Thyroid gland (tissue), 4 donors: ENCODE data around the gene FLRT2. TPM values are rescaled to one million over a fixed set of nuclear protein-coding genes. Genes with fewer than 3 reads are reported as not detected.

Experiments
- DNase-seq, 2 donors: peaks; one replicate each; pipeline ENCODE4 v3.0.0-alpha.2; 2019
- H3K27ac ChIP-seq, 3 donors: fragments of 200-600 bp; sonication (generic); 1 replicate in 2 of 3; 2 replicates in 1 of 3; pipeline ENCODE4 v1.5.1; 2016 to 2019; ENCODE audit warnings: mild to moderate bottlenecking in 1 of 3, moderate library complexity in 1 of 3
- H3K27me3 ChIP-seq: fragments of 200-600 bp; sonication (generic); one replicate; pipeline ENCODE4 v1.5.1; 2019
- H3K36me3 ChIP-seq, 2 donors: fragments of 200-600 bp; sonication (generic); one replicate each; pipeline ENCODE4 v1.5.1; 2016 to 2019
- H3K4me1 ChIP-seq, 2 donors: fragments of 200-600 bp; sonication (generic); one replicate each; pipeline ENCODE4 v1.5.1; 2017 to 2019
- H3K4me3 ChIP-seq, 3 donors: fragments of 200-600 bp; sonication (generic); replicated peaks in 1 of 3; 1 replicate in 2 of 3; 2 replicates in 1 of 3; pipeline ENCODE4 v1.5.1; 2016; ENCODE audit warnings: mild to moderate bottlenecking in 1 of 3
- H3K9me3 ChIP-seq: fragments of 200-600 bp; sonication (generic); one replicate; pipeline ENCODE4 v1.5.1; 2017
- POLR2A ChIP-seq, 2 donors: fragments of 450-650 bp; IDR thresholded peaks; one replicate each; pipeline ENCODE4 v1.6.1; 2017; ENCODE audit warnings: antibody characterized with exemption in 2 of 2, mild to moderate bottlenecking in 2 of 2, moderate library complexity in 1 of 2
- WGBS, 2 donors: methylation state at CpG; one replicate each; pipeline ENCODE4 v1.1.5; 2017; 5-methylcytosine and 5-hydroxymethylcytosine counted together
- intact Hi-C: fragments of 100-400 bp; cut with DNase I; formaldehyde crosslinking; loops from one replicate; pipeline ENCODE4 v1.15.1; 2023
- total RNA-seq, 4 donors: library from RNA; depleted of rRNA; stranded (reverse); fragments of >200 nt; gene quantifications; one replicate each; pipeline ENCODE4 v1.2.3, GENCODE V29; 2016
- TF ChIP-seq, protein P1 (sequence below), 6 experiments: fragments of 200-600 bp in 3 of 6; fragments of 450-650 bp in 3 of 6; sonication (generic) in 3 of 6; IDR thresholded peaks; one replicate each; pipeline ENCODE4 v1.5.1; 2016 to 2019; ENCODE audit warnings: antibody characterized with exemption in 6 of 6, mild to moderate bottlenecking in 2 of 6, inconsistent platforms in 1 of 6, moderate library complexity in 1 of 6

Gene FLRT2
- total RNA-seq, 4 donors from 2014 or later, result 9.3 to 38.9 (median 23.5) TPM

GRCh38 chr14:85578357-85578756 lies 48.4 kb downstream of the FLRT2 start:
- H3K36me3 ChIP-seq, result no peaks in the 10 kb centered on the region
- H3K4me1 ChIP-seq, result peaks cover 3 to 14% of the 10 kb centered on the region in 2 donors
- intact Hi-C loops, result no loop called here
- H3K27me3 ChIP-seq, result no peaks in the 10 kb centered on the region
- TF ChIP-seq POLR2A (IDR thresholded peaks at IDR 0.05), result no peak
- TF ChIP-seq, protein P1, sequence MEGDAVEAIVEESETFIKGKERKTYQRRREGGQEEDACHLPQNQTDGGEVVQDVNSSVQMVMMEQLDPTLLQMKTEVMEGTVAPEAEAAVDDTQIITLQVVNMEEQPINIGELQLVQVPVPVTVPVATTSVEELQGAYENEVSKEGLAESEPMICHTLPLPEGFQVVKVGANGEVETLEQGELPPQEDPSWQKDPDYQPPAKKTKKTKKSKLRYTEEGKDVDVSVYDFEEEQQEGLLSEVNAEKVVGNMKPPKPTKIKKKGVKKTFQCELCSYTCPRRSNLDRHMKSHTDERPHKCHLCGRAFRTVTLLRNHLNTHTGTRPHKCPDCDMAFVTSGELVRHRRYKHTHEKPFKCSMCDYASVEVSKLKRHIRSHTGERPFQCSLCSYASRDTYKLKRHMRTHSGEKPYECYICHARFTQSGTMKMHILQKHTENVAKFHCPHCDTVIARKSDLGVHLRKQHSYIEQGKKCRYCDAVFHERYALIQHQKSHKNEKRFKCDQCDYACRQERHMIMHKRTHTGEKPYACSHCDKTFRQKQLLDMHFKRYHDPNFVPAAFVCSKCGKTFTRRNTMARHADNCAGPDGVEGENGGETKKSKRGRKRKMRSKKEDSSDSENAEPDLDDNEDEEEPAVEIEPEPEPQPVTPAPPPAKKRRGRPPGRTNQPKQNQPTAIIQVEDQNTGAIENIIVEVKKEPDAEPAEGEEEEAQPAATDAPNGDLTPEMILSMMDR (IDR thresholded peaks at IDR 0.05), result no peak
- H3K9me3 ChIP-seq, result no peaks in the 10 kb centered on the region
- no peak for DNase-seq
- 92% methylated on average over 8 of the region's 8 CpGs for WGBS, 2 donors
- H3K27ac ChIP-seq, result no peak overlapping the region
- no peak overlapping the region for H3K4me3 ChIP-seq

DNA sequence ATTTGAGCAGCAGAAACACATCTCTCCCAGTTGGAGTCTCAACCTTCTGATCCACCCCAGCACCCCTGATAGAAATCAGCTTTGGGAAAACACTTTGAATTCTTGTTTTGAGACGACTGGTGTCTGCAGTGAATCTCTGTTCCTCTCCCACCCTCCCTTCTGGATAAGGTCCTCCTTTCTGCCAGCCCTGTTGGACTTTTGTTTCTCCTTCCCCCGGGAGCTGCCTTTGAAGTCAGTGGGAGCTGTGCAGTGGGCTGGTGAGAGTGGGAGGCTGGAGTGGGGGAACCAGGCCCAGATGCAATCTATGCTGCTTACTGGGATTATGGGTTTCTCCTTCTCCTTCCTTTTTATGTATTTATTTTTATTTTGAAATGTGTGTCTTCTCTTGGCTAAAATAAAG lies 49.0 kb downstream of the FLRT2 start:
- H3K4me1 ChIP-seq, result peaks cover 3 to 14% of the 10 kb centered on the region in 2 donors
- H3K27me3 ChIP-seq, result no peaks in the 10 kb centered on the region
- H3K27ac ChIP-seq, result no peak overlapping the region
- no peaks in the 10 kb centered on the region for H3K9me3 ChIP-seq
- no peak overlapping the region for H3K4me3 ChIP-seq
- WGBS, 2 donors, result 48 to 59% methylated on average over 2 of the region's 2 CpGs
- no peaks in the 10 kb centered on the region for H3K36me3 ChIP-seq
- no peak for DNase-seq
- intact Hi-C loops, result no loop called here
- TF ChIP-seq, protein P1 (IDR thresholded peaks at IDR 0.05), result no peak
- no peak for TF ChIP-seq POLR2A (IDR thresholded peaks at IDR 0.05)

- H3K4me1 ChIP-seq, result peaks cover 3 to 14% of the 10 kb centered on the region in 2 donors
- no peak for DNase-seq
- H3K4me3 ChIP-seq, result no peak overlapping the region
- no peaks in the 10 kb centered on the region for H3K9me3 ChIP-seq
- no peaks in the 10 kb centered on the region for H3K27me3 ChIP-seq
- intact Hi-C loops, result no loop called here
- TF ChIP-seq, protein P1 (IDR thresholded peaks at IDR 0.05), result no peak
- no peak for TF ChIP-seq POLR2A (IDR thresholded peaks at IDR 0.05)
- H3K27ac ChIP-seq, result no peak overlapping the region
- H3K36me3 ChIP-seq, result no peaks in the 10 kb centered on the region
Observed at GRCh38 chr14:85579942-85580341, 50.0 kb downstream of the FLRT2 start.

DNA sequence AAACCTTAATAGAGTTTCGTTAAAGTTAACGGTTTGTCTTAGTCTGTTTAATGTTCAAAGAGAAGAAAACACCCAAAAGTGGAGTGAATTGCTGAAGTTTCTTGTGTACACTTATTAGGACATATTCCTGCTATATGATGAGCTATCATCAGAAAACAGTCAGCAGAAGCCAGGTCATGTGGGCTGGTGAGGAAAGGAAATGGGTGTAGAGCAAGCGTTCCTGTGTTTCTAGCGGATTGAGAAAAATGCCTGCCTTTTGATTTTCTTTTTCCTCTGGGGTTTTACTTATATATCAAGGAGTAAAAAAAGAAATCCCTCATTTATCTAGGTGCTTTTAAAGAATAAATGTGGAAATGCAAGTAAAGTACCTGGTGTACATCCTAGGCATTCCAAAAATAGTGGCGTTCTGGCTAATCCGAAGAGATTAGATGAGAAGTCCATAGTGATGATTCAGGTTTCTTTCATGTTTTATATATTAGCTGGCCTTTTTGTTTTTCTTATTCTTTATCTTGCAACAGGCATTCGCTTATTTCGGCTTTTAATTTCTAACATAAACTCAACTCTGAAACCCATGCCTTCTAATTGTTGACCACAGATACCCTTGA lies 50.7 kb downstream of the FLRT2 start:
- intact Hi-C loops, result no loop called here
- peaks cover 3 to 14% of the 10 kb centered on the region in 2 donors for H3K4me1 ChIP-seq

GRCh38 chr14:85581691-85582090 lies 51.7 kb downstream of the FLRT2 start:
- TF ChIP-seq, protein P1 (IDR thresholded peaks at IDR 0.05), result no peak
- TF ChIP-seq POLR2A (IDR thresholded peaks at IDR 0.05), result no peak
- no peak for DNase-seq
- Histone ChIP-seq H3K27ac (no peak overlapping the region), H3K9me3 (no peaks in the 10 kb centered on the region), H3K36me3 (no peaks in the 10 kb centered on the region), H3K4me1 (peaks cover 3 to 4% of the 10 kb centered on the region in 2 donors), H3K27me3 (no peaks in the 10 kb centered on the region), H3K4me3 (no peak overlapping the region)
- intact Hi-C loops, result no loop called here
- 80 to 88% methylated on average over 1 of the region's 1 CpG for WGBS, 2 donors

More for the DNA sequence above, 50.7 kb downstream of the FLRT2 start:
- Histone ChIP-seq H3K36me3 (no peaks in the 10 kb centered on the region), H3K27ac (no peak overlapping the region), H3K9me3 (no peaks in the 10 kb centered on the region), H3K4me3 (no peak overlapping the region), H3K27me3 (no peaks in the 10 kb centered on the region)
- 90 to 92% methylated on average over 8 of the region's 8 CpGs for WGBS, 2 donors
- DNase-seq, result no peak
- no peak for TF ChIP-seq POLR2A (IDR thresholded peaks at IDR 0.05)
- TF ChIP-seq, protein P1 (IDR thresholded peaks at IDR 0.05), result no peak
